RWPE1 (cell line): ENCODE data around the gene SATL1.

ENCODE experiments used
- CTCF ChIA-PET: fragments of 350-600 bp; sonication (Branson Sonifier 250); formaldehyde crosslinking; extraction: SDS; loops from one replicate; lab custom pipeline; 2021; lab: Yijun Ruan, JAX
- POLR2A ChIA-PET: fragments of 400-600 bp; formaldehyde crosslinking; extraction: SDS; loops from one replicate; lab custom pipeline; 2020; ENCODE audit warnings: antibody characterized with exemption; ENCODE audit not compliant: low non-redundant PET; lab: Yijun Ruan, JAX
- DNase-seq: peaks from one replicate; pipeline ENCODE4 v3.0.0; 2012; ENCODE audit warnings: low spot score
- H3K27ac ChIP-seq: fragments of 450-650 bp; 2 replicates; pipeline ENCODE4 v1.5.1; 2017
- CTCF ChIP-seq: fragments of 450-650 bp; conservative IDR thresholded peaks from 2 replicates; pipeline ENCODE4 v1.5.1; 2017; ENCODE audit warnings: low read depth, mild to moderate bottlenecking

SATL1 gene

DNA sequence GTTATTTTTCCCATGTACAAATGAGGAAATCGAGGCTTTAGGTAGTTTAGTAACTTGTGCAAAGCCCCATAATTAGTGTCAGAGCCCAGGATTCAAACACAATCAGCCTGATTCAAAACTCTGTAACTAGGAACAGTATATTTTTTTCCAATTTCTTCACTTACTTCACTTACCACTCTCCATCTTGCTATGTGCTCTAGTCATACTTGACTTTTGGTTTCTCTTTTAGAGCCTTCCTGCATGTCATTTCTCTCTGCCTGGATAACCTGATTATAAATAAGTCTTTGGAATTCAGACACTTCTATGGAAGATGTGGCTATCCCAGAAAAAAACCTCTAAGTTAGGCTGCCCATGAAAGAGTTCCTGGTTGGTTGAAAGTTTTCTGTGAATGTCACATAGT is 22.2 kb downstream of the SATL1 start:
- no peak overlapping the region for H3K27ac ChIP-seq
- POLR2A ChIA-PET: no interaction called here
- TF ChIP-seq CTCF: no peak
- CTCF ChIA-PET: no interaction called here
- DNase-seq: no peak

DNA sequence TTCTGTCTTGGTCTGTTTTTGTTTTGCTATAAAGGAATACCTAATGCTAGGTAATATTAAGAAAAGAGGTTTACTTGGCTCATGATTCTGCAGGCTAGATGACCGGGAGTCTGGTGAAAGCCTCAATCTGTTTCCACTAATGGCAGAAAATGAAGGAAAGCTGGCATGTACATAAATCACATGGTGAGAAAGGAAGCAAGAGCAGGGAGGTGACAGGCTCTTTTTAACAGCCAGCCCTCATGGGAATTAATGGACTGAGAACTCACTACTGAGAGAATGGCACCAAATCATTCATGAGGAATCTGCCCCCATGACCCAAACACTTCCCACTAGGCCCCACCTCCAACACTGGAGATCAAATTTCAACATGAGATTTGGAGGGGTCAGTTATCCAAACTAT is 27.6 kb downstream of the SATL1 start:
- ChIA-PET CTCF (no interaction called here), POLR2A (no interaction called here)
- TF ChIP-seq CTCF: no peak
- no peak for DNase-seq
- H3K27ac ChIP-seq: no peak overlapping the region

GRCh38 chrX:85213792-85214530 is 29.6 kb downstream of the SATL1 start:
- ChIA-PET CTCF (no interaction called here), POLR2A (no interaction called here)
- H3K27ac ChIP-seq: no peak overlapping the region
- no peak for DNase-seq
- no peak for TF ChIP-seq CTCF

- no peak overlapping the region for H3K27ac ChIP-seq
- CTCF ChIA-PET: no interaction called here
- TF ChIP-seq CTCF: no peak
Measured at GRCh38 chrX:85203461-85203970, 40.1 kb downstream of the SATL1 start.

DNA sequence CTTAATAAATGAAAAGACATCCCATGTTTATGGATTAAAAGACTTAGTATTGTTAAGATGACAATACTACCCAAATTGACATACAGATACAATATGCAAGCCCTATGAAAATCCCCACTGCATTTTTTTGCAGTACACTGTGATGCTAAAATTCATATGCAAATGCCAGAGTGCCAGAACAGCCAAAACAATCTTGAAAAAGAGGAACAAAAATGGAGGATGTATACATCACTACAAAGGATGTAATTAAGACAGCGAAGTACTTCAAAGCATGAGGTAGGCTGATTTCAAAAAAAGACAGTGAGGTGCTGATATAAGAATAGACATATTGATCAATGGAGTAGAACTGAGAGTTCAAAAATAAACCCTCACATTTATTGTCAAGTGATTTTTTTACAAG is 47.3 kb downstream of the SATL1 start:
- H3K27ac ChIP-seq: no peak overlapping the region
- no peak for TF ChIP-seq CTCF
- CTCF ChIA-PET: interaction anchor here (0.7 kb wide), 1 partner anchor 398 kb away, joined by 7 read pairs; no protein-coding TSS in a partner anchor
- POLR2A ChIA-PET: no interaction called here
- DNase-seq: no peak

More at GRCh38 chrX:85203461-85203970, 40.1 kb downstream of the SATL1 start:
- POLR2A ChIA-PET: no interaction called here
- no peak for DNase-seq

- no peak for DNase-seq
- POLR2A ChIA-PET: no interaction called here
- CTCF ChIA-PET: no interaction called here
- H3K27ac ChIP-seq: no peak overlapping the region
- no peak for TF ChIP-seq CTCF
Measured at GRCh38 chrX:85159644-85160043, 83.9 kb downstream of the SATL1 start.
